ENCODE measurements around the gene B9D1.
"Not testable (repeated sequence)": the region's sequence is repeated elsewhere in the genome, so short reads cannot be mapped to it uniquely, and the experiment has no call there.

B9D1 gene

DNA sequence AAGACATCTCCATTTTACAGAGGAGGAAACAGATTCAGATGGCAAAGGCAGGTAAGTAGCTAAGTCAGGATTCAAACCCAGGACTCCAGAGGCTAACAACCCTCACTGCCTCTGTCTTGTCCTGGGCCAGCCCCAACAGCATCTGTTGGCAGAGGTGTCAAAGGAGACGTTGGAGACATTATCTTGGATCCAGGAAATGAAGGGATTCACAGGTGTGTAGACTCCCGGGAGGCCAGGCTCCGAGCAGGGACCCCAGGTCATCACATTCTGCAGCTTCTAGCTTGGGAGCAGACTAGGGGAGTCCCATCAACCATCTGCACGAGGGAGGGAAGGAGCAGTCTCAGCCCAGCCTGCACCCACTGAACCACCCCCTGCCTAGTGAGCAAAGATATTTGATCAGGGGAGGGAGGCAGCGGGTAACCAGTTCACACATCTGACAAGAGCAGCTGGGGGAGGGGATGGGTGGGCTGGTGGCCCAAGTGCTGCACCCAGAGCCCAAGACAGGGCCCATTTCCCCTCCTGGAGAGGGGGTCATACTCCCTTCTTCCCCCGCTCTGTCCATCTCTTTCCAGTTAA lies 1.0 kb upstream of the B9D1 start:
- DNase-seq (ENCODE audit: low read depth) = no peak
- no peak overlapping the region for H3K4me3 ChIP-seq (ENCODE audit: low read depth, low read length)

GRCh38 chr17:19363114-19363438 lies 553 bp upstream of the B9D1 start:
- H3K4me3 ChIP-seq (ENCODE audit: low read depth, low read length) = peak overlapping the region; percentile 72

GRCh38 chr17:19361944-19362276 lies 613 bp downstream of the B9D1 start:
- DNase-seq (ENCODE audit: low read depth) = no peak
- H3K4me3 ChIP-seq (ENCODE audit: low read depth, low read length) = peak overlapping the region; percentile 72

More at GRCh38 chr17:19363114-19363438, 553 bp upstream of the B9D1 start:
- DNase-seq (ENCODE audit: low read depth) = no peak

- DNase-seq (ENCODE audit: low read depth) = no peak
- H3K4me3 ChIP-seq (ENCODE audit: low read depth, low read length) = peak overlapping the region; percentile 72
Observed at GRCh38 chr17:19361326-19361725, 1.2 kb downstream of the B9D1 start.

- no peak overlapping the region for H3K4me3 ChIP-seq (ENCODE audit: low read depth, low read length)
- DNase-seq (ENCODE audit: low read depth) = no peak
Observed at GRCh38 chr17:19360772-19361171, 1.8 kb downstream of the B9D1 start.

DNA sequence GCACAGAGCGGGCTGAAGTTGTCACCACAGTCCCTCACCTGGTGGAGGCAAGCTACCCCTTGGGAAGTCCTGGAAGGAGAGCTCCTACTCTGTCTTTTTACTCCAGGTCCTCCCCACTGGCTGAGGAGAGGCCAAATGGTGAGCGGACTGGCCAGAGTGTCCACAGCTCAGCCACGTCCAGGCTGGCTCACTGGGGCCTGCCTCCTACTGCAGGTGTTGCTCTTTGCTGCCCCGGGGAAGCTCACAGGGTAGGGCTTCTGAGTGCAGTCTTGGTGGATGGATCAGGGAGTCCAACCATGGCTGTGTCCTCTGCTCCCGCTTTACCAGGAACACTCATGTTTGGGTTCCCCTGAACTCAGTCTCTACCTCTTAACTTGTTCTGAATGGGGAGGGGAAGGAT lies 2.7 kb downstream of the B9D1 start:
- DNase-seq (ENCODE audit: low read depth) = no peak
- H3K4me3 ChIP-seq (ENCODE audit: low read depth, low read length) = no peak overlapping the region

GRCh38 chr17:19359151-19359550 lies 3.4 kb downstream of the B9D1 start:
- H3K4me3 ChIP-seq (ENCODE audit: low read depth, low read length) = no peak overlapping the region
- no peak for DNase-seq (ENCODE audit: low read depth)

GRCh38 chr17:19357761-19358160 lies 4.8 kb downstream of the B9D1 start:
- H3K4me3 ChIP-seq (ENCODE audit: low read depth, low read length) = no peak overlapping the region
- no peak for DNase-seq (ENCODE audit: low read depth)

- no peak for DNase-seq (ENCODE audit: low read depth)
- H3K4me3 ChIP-seq (ENCODE audit: low read depth, low read length) = no peak overlapping the region
Observed at GRCh38 chr17:19357351-19357750, 5.2 kb downstream of the B9D1 start.

GRCh38 chr17:19354748-19355147 lies 7.8 kb downstream of the B9D1 start:
- DNase-seq (ENCODE audit: low read depth) = no peak
- H3K4me3 ChIP-seq (ENCODE audit: low read depth, low read length) = no peak overlapping the region

GRCh38 chr17:19353401-19353800 lies 9.1 kb downstream of the B9D1 start:
- not testable (repeated sequence) for DNase-seq (ENCODE audit: low read depth); H3K4me3 ChIP-seq (ENCODE audit: low read depth, low read length)

DNA sequence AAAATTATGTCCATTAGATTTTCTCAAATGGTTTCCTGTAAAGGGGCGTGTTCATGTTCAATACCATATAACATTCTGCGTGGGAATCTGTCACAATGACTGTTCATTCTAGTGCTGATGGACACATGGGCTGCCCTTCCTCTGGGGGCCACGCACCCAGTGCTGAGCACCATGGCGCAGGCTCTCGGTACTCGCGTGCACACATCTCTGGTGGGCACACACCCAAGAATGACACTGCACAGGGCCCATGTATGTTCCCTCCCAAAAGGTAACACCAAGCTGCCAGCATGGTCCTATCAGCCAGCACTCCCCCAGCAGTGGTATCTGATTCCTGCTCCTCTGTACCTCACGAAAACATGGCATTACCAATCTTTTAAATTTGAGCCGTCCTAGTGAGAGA lies 13.7 kb downstream of the B9D1 start:
- no peak for DNase-seq (ENCODE audit: low read depth)
- H3K4me3 ChIP-seq (ENCODE audit: low read depth, low read length) = no peak overlapping the region

GRCh38 chr17:19348081-19348650 lies 14.4 kb downstream of the B9D1 start:
- no peak overlapping the region for H3K4me3 ChIP-seq (ENCODE audit: low read depth, low read length)
- no peak for DNase-seq (ENCODE audit: low read depth)

DNA sequence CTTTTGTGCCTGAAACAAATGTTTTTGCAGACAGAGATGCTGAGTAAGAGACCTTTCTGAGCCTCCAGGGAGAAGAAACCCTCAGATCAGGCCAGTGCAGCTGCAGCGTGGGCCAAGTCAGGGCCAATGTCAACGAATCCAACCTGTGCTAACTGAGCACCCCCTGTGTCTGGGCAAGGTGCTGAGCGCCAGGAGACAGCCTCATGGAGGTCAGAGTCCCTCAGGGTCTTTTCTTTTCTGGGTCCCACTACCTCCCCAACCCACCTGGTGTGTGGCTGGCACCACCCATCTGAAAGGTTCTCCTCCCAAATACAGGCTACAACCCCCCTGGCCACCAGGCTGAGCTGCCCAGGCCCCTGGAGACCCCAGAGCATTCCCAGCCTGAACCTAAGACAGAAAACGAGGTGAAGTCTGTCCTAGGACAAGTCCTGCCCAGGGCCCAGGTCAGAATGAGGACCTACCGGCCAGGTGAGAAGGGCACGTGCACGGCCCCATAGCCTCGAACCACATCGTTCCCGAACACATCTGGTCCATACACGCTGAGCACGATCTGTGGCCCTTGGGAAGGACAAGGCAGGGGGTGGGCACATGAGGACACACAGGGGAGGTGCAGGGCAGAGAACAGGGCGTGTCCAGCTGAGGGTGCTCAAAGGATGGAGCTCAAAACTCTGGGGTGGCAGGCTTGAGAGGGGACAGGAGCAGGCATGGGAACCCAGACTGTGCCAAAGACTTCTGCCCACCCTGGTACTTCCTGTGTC lies 15.0 kb downstream of the B9D1 start:
- no peak for DNase-seq (ENCODE audit: low read depth)
- no peak overlapping the region for H3K4me3 ChIP-seq (ENCODE audit: low read depth, low read length)

- DNase-seq (ENCODE audit: low read depth) = peak; percentile 75
- H3K4me3 ChIP-seq (ENCODE audit: low read depth, low read length) = no peak overlapping the region
Observed at GRCh38 chr17:19346351-19347255, 15.9 kb downstream of the B9D1 start.

DNA sequence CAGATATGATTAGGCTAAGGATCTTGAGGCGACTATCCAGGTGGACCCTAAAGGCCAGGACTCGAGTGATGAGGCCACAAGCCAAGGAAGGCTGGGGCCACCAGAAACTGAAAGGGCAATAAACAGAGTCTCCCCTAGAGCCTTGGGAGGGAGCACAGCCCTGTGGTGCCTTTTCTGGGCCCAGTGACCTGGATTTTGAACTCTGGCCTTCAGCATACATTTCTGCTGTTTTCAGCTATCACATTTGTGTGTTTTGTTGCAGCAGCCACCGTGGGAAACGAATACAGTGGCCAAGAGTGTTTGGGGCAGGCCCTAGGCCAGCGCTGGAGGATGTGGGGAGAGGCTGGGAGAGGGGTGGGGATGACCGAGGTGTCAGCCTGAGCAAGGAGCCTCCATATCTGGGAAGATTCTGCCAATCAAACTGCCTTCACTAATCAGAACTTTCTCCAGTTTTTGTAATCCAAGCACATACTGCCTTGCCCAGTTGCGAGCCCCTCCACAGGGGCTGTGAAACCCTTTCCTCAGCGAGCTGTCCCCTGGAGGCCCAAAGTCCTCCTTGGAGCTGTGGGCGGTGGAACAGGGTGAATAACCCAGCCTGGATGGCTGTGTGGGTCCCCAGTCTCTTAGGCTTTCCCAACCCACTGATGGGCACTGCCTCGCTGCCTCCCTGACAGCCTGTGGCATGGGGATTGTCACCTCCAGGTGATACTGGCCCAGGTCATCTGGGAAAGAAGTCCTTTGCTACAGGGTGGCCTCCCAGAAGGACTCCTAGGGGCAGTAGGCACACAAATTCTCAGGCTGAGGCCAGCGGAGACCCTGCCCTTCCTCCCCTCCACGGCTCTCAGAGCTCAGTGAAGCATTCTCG lies 16.8 kb downstream of the B9D1 start:
- DNase-seq (ENCODE audit: low read depth) = no peak
- H3K4me3 ChIP-seq (ENCODE audit: low read depth, low read length) = no peak overlapping the region

- DNase-seq (ENCODE audit: low read depth) = no peak
- H3K4me3 ChIP-seq (ENCODE audit: low read depth, low read length) = no peak overlapping the region
Observed at GRCh38 chr17:19345067-19345460, 17.5 kb downstream of the B9D1 start.

GRCh38 chr17:19344311-19345066 lies 18.0 kb downstream of the B9D1 start:
- no peak for DNase-seq (ENCODE audit: low read depth)
- no peak overlapping the region for H3K4me3 ChIP-seq (ENCODE audit: low read depth, low read length)

DNA sequence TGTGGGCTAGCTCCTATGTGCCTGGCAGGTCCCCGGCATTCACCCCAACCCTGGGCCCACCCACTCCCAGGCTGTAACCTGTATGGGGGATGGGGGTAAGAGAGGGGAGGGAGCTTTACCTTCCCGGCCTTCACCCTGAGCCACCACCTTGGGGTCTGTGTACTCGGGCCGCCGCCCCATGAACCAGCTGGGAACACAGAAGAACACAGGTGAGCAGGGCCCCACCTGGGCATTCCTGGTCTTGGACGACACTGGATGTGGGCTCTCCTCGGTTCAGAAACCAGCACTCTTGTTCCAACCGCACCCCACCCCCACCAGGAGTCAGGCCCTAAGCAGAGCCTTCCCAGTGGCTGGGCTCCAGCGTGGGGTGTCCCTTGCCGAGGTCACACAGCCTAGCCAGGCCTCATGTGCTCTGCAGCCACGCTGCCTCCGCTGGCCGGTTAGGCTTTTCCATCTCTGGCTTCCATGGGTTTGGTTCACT lies 18.8 kb downstream of the B9D1 start:
- no peak overlapping the region for H3K4me3 ChIP-seq (ENCODE audit: low read depth, low read length)
- DNase-seq (ENCODE audit: low read depth) = no peak

All from skeletal muscle cell (primary cell).